Measurements from ENCODE around the gene TGIF1.
"Not testable (repeated sequence)": the region's sequence is repeated elsewhere in the genome, so short reads cannot be mapped to it uniquely, and the experiment has no call there.

TGIF1 gene
- 29.6 to 74.2 reads per million in 2 donors for total RNA-seq

DNA sequence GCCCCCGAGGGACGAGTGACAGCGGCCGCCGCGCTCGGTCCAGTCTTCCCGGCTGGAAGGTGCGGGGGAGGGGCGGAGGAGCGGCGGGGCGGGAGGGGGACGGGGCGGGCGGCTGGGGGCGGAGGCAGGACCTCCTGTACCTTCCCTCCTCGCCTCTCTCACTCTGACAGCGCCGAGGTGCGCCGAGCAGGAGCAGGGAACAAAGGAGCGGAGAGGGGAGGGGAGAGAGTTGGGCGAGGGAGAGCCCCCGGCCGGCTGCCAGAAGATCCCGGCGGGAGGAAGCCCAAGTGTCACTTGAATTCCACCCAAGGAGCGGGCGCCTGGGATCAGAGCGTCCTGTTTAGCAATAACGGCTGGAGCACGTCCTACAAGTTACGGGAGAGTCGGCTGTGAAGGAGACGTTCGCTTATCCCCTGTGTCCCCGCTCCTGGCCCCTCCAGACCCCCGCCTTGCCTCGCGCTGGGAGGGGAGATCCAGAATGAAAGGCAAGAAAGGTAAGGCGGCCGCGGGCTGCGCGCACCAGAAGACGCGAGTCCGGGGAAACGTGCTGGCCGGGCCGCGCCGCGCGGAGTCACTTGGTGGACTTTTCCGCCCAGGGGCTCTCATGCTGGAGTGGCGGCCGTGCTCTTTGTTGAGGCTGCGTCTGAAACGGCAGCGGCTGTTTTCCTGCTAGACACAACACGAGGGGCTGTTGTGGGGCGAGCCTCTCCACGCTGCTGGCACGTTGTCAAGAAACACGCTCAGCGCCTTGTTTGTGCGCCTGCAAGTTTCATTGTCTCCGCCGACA, at the start of gene TGIF1:
Gene TGIF1 (plus strand): TSS at position 161 of the 787 bp plus-strand sequence. CDS start 318 bp downstream, at position 479.
- DNase-seq, result peak; percentile 27 to 80 (median 59)

DNA sequence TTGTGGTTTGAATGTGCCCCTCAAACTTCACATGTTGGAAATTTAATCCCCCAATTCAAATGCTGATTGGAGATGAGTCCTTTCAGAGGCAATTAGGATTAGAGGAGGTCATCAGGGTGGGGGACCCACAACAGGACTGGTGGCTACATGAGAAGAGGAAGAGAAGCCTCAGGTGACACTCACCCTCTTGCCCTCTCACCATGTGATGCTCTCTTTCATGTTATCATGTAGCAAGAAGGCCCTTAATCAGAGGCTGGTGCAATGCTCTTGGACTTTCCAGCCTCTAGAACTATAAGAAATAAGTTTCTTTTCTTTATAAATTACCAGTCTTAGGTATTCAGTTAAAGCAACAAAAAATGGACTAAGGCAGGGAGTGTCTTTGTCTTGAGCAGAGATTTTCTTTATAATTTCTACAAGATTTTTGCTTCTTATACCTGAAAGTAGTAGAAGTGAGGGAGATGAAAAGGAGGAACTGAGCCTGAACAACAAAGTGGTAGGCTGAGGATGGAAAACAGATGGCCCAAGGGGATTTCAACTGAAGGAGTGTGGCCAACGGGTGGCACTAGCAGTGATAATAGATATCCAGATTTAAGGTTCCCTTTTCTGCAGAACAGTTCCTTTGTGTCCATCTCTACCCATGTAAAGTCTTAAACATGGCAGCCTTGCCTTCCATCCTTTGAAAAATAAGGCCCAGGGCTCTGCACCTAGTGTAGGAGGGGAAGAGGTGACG, 49.2 kb upstream of the TGIF1 start:
- no peak for DNase-seq

DNA sequence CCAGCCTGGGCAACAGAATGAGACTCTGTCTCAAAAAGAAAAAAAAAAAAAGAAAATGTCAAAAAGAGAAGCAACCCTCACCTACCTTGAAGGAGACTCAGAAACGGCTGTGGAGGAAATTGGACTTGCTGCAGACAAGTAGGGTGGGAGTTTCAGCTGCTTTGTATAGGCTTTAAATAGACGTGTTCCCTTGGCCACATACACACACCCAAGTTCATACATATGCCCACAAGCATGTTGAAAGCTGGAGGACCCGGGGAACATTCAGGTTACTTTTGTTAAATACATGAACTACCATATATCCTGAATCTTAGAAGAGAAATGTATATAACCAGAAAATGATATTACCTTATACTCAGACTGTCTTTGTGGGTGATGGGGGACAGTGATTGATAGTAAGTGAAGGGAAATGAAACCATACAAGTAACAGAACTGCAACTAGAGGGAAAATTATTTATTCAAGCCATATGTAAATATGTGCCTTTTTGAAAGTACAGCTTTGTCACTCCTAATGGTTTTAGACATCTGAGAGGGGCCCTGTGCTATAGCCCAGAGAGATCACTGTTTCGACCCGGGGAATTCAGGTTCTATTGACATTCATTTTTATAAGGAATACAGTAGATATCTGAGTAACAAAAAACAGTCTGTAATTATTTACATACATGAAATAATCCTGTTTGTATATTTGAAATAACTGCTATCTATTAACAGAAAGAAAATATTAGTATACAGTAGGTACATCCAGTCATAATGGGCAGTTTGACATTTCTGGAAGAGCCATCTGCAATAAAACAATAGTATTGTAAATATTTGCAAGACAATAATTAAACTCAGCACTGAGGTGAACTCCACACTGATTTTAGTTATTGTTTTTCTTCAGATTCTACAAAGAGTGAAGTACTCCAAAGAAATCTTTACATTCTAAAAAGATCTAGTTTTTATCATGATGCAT, 48.0 kb upstream of the TGIF1 start:
- DNase-seq, result no peak

DNA sequence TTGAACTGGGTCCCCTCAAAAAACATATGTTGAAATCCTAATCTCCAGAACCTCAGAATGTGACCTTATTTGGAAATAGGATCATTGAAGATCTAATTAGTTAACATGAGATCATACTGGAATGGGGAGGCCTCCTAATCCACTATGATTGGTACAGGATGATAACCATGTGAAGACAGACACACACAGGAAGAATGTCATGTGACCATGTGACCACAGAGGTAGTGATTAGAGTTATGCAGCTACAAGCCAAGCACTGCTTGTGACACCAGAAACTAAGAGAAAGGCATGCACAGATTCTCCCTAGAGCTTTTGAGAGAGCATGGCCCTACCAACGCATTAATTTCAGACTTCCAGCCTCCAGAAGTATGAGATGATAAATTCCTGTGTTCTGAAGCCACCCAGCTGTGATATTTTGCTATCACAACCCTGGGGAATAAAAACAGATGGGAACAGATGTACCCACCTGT, 47.0 kb upstream of the TGIF1 start:
- DNase-seq, result peak in 1 of 5 experiments; percentile 70

DNA sequence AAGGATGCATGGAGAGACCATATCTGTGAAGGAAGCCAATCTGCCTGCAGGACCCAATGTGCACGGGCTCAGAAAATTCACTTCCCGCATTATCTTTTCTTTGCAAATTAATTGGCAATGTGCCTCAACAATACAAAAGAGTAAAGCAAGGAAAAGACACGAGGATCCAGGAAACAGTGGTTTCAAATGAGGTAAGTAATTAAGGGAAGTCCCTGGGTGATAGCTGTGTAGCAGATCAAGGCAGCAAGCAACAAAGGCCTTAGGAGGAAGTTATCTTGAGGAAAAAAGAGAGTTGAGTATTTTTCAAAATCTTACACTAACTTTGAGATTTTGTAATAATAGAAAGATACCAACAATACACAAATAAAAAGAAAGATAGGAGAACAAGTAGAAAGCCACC, 44.3 kb upstream of the TGIF1 start:
- DNase-seq, result no peak

DNA sequence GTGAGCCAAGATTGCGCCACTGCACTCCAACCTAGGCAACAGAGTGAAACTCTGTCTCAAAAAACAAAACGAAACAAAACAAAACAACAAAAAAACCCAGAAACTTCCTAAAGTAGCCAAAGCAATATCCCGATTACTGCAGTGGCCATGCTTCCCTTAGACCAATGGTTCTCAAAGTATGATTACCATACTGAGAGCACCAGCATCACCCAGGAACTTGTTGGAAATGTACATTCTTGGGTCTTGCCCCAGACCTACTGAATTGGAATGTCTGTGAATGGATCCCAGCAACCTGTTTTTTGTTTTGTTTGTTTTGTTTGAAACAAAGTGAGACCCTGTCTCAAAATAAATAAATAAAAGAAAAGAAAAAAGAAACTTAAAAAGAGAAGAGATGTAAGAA, 41.9 kb upstream of the TGIF1 start:
- DNase-seq, result no peak

DNA sequence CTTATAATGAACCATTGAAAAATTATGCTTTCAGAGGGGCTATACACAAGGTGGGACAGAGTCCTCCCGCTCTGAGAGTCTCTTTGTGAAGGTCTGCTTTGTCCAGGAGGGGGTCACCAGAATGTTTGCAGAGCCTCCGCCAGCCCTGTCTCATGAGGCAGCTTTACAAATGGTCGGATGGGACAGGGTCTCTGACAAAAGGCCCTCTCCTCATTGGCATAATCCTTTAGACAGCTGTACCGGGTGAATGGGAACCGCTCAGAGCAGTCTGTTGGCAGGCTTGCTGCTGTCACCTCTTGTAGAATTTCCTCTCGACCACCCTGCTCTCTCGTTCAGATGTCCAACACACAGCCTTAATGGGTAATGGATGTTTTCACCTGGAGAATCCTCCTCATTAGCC, 40.2 kb upstream of the TGIF1 start:
- no peak for DNase-seq

DNA sequence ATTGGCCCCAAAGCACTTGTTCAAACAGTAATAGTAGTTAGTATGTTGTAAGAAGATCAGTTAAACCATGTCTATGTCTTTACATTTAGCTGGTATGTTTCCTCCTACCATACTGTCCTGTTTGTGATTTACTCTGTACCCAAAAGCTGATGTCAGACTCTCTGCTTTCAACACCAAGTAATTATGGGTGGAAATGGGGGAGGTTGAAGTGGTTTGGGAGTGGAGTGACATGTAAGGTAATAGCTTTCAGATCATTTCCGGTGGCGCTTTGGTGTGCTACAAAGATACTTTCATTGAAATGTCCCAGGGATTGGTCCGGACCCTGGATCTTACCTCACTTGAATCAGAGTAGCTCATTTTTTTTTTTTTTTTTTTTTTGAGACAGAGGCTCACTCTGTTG, 39.7 kb upstream of the TGIF1 start:
- DNase-seq, result no peak

DNA sequence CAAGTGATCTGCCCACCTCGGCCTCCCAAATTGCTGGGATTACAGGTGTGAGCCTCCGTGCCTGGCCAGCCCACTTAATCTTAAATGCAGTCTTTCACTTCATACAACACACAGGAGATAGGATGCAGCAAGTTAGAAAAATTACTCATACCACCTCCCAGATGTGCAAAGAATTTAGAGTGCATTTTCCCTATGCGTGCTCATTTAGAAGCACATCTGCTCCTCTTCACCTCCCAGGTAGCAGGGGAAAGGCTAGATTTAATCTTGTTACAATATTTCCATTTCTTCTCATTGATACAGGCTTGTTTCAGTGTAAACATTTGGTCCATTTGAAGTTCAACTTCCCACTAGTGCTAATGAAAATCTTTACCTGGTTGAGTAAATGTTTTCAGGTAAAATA, 39.1 kb upstream of the TGIF1 start:
- DNase-seq, result not testable (repeated sequence)

DNA sequence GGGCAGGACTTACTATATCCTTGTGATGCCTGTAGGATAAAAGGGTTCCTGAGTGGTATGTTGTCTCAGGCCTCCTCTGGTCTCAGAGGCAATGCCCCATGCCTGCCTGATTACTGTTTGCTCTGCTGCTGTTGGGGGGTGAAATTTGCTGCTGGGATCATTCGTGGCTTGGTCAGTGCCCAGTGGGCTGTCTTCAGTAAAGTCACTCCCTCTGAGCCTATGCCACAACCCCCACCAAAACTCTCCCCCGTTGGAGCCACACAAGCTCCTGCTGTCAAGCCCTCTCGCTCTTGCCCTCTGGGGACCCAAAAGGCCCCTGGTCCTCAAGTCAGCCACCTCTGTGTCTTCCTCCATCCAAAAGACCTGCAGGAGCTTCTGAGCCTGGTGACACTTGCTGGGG, 38.6 kb upstream of the TGIF1 start:
- DNase-seq, result no peak

DNA sequence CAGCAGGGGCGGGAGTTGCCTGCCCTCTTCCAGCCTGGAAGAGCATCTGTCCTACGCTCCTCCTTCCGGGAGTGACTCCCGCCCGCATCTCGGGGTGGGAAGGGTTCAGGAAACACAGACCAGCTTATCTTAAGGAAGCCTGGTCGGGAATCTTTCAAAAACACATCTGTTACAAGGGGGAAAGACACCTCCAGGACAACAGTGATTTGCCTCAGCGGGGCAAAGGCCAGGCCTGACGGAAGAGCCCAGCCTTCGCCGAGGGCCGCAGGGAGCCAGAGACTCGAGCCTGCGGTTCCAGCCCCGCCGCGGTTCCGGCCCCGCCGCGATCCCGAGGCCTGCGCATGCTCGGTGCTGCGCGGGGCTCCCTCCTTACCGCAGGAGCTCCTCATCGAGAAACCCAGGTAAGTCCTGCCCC, 38.1 kb upstream of the TGIF1 start:
- peak in 3 of 5 experiments; percentile 7 to 40 (median 21) for DNase-seq

DNA sequence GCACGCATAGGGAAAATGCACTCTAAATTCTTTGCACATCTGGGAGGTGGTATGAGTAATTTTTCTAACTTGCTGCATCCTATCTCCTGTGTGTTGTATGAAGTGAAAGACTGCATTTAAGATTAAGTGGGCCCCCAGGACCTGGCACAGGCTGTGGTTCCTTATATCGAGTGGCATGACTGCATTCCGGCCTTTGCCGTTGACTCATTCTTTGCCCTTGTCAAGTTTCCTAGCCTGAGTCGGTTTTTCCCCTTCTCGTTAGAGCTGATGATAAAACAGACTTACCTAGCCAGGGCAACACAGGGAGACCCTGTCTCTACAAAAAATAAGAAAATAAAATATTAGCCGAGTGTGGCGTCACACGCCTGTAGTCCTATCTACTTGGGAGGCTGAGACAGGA, 37.4 kb upstream of the TGIF1 start:
- DNase-seq, result peak in 2 of 5 experiments; percentile 23 to 77

DNA sequence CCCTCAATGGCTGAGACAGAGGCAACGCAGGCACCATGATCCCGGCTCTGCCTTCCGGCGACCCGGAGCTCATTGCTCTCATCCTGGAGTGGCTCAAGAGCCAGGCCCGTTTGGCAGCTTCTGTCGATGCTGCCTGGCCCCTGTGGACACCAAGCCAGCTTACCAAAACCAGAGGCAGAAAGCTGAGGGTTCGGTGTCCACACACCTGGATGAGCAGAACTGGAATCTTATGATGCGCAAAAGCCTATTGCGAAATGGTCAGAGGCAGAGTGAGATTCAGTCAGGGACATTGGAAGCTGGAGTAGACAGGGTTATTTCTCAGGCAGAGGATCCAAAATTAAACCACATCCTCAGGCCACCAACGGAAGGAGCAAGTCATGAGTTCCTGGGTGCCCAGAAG, 34.9 kb upstream of the TGIF1 start:
- no peak for DNase-seq

DNA sequence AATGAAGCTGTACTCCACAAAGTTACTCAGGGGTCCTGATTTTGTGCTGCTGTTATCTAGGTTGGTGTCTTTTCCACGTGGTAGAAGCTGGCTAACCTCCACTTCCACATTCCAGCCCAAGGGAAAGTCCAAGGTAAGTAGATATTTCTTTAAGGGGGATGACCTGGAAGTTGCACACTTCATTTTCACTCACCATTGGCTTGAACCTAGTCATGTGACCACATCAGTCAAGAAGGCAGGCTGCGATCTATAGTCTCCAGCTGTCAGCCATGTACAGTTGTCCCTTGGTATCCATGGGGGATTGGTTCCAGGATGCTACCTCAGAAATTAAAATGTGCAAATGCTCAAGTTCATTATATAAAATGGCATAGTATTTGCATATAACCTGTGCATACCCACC, 31.9 kb upstream of the TGIF1 start:
- no peak for DNase-seq

DNA sequence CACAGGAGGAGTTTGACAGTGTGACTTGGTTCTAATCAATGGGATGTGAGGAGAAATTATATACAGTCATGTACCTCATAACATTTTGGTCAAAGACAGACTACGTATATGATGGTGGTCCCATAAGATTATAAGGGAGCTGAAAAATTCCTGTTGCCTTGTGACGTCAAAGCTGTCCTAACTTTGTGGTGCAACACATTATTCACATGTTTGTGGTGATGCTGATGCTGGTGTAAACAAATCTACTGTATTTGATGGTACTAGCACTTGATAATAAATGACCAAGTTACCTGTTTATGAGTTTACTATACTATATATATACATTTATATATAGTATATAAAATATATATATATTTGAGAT, 29.1 kb upstream of the TGIF1 start:
- DNase-seq, result no peak

DNA sequence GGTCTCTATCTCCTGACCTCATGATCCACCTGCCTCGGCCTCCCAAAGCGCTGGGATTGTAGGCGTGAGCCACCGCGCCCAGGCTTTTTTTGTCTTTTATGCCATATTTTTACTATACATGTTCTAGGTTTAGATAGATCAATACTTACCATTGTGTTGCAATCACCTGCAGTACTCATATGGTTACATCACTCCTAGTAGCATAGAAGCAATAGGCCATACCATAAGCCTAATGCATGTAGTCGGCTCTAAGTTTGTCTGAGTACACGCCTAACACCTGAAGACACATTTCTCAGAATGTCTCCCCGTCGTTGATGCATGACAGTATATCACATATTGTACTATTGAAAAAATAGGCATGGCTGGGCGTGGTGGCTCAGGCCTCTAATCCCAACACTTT, 27.1 kb upstream of the TGIF1 start:
- no peak for DNase-seq

DNA sequence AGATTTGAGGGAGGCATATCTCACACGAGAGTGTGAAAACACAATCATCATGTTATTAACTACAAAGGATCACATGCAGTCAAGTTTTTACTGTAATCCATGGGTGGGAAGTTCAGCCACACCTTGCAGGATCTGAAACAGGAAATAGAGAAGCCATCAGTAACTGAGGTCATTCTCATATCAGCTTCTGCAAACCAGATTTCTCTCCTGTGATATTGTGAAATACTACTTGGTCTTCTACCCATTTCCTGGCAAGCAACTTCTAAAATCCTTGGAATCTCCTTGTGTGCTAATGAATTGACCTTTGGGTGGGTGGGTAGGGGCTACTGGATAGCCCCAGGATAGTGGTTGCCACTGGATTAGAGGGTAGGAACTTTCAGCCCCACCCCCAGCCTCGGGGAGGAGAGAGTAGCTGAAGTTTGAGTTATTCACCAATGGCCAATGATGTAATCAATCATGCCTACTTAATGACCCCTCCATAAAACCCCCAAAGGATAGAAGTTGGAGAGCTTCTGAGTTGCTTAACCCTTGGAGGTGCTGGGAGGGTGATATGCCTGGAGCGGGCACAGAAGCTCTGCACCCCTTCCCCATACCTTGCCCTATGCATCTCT, 25.6 kb upstream of the TGIF1 start:
- no peak for DNase-seq

DNA sequence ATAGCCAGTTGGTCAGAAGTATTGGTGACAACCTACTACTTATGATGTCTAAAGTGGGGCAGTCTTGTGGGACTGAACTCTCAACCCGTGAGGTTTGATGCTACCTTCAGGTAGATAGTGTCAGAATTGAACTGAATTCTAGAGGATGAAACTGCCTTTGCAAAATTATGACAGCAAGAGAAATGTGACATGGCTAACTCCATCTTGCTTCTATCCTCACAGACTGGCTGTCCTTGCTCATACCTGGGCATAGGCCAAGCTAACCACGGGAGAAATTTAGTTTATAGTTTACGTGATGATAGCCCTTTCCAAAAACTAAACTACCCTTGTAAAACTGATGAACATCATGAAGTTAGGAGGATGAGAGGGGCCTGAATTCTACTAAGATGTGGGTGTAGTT, 24.9 kb upstream of the TGIF1 start:
- DNase-seq, result no peak

DNA sequence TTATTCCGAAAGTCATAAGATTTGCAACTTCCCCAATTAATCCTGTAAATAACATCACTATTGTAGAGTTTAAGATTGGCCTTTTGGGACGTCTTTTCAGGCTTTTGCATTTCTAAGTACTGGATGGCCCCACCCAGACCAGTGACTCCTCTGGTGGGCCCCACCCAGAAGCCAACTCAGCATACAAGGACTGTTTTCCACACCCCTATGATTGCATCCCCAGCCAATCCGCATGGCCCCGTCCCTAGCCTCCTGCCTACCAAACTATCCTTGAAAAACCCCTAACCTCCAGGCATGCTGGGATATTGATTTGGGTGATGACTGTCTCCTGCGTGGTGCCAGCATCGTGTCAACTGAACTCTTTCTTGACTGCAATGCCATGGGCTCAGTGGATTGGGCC, 24.5 kb upstream of the TGIF1 start:
- no peak for DNase-seq

DNA sequence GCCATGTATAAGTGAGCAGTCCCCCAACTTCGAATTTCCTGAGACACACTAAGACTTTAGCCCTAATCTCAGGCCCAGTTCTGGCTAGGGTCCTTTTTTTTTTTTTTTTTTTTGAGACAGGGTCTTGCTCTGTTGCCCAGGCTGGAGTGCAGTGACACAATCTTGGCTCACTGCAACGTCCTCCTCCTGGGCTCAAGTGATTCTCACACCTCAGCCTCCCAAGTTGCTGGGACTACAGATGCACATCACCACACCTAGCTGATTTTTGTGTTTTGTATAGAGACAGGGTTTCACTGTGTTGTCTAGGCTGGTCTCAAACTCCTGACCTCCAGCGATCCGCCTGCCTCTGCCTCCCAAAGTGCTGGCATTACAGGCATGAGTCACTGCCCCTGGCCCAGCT, 23.9 kb upstream of the TGIF1 start:
- DNase-seq, result no peak

DNA sequence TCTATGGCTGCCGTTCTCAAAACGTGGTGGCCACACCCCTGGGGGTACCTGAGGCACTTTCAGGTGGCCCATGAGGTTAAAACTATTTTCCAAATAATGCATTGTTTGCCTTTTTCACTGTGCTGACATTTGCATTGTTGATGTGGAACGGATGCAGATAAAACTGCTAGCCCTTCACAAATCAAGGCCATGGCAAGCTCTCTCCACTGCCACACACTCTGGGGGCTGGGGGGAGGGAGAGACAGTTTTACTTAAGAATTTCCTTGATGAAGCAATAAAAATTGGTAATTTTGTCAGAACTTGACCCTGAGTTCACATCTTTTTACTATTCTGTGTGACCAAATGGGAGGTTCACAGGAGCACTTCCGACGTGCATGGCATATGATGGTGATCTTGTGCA, 22.0 kb upstream of the TGIF1 start:
- no peak for DNase-seq

DNA sequence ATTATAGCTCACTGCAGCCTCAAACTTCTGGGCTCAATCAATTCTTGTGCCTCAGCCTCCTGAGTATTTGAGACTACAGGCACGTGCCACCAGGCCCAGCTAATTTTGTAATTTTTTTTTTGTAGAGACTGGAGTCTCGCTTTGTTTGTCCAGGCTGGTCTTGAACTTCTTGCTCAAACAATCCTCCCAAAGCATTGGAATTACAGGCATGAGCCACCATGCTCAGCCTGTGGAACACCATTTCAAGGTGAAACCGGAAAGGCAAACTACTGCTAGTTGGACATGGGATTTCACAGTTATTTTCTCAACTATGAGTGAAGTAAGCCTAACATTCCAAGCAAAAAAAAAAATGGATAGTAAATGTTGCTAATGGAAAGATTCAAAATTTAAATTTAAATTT, 20.9 kb upstream of the TGIF1 start:
- DNase-seq, result no peak

DNA sequence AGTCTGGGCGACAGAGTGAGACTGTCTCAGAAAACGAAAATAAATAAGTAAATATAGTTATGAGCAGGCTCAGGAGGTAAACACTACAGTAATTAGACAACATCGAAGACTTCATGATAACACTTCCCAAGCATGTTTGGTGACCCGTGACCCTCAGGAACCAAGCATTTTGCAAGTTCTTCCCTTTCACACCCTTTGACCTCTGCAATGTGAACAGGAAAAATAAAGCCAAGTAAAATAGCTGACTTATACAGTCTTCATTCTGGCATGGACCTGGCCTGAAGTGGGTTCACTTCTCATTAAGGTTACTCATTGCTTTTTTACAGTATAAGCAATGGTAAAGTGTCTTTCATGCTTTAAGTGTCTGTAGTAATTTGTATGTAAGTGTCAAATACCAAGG, 15.3 kb upstream of the TGIF1 start:
- no peak for DNase-seq
